Measurements from ENCODE around the gene MRPS12. TPM values are rescaled to one million over a fixed set of nuclear protein-coding genes. Genes with fewer than 3 reads are reported as not detected.
"Not testable (repeated sequence)": the region's sequence is repeated elsewhere in the genome, so short reads cannot be mapped to it uniquely, and the experiment has no call there.

Gene MRPS12
- total RNA-seq = 100 to 1,000 TPM; 114 to 124 TPM

DNA sequence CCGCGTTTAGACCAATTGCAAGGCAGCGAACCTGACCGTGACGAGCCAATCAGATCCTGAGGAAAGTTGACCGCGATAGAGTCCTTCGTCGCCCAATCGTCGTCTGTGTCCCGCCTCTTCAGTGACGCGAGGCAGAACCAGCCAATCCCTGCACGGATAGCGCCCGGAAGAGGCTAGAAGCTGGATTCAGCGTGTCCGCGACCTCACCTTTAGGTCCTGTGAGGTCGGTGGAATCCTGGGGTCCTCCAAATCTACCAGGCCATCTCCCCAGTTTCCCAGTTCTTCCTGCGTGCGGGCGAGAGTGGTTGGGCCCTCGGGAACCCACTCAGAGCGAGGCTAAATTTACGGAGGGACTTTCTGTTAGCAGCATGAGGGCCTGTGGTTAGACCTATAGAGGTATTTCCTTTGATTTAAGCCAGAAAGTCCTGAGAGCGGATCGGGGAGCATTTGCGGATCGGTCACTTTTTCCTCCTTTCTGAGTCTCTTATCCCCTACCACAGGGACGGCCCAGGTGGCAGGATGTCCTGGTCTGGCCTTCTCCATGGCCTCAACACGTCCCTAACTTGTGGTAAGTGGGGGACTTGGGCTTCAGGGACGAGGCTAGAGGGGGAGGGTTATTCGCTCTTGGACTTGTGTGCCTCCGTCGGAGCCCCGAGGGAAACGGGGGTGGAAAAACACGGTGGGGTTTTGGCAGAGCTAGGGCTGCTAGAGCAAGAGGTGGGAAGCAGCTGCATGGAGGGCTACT is at the start of gene MRPS12:
Gene MRPS12, plus strand, starts transcription at position 169 of the 745 bp plus-strand sequence. Its CDS starts 351 bp downstream, at position 520.
- Mint-ChIP-seq H3K27me3 (no peaks in the 10 kb centered on the region), H3K9me3 (peaks cover 9% of the 10 kb centered on the region), H3K36me3 (peaks cover 46% of the 10 kb centered on the region), H3K27ac (peak within 1 kb of the TSS; percentile 99), H3K4me3 (peak within 1 kb of the TSS; percentile 97), H3K4me1 (peaks cover 25% of the 10 kb centered on the region)
- peak; percentile 97 for DNase-seq

DNA sequence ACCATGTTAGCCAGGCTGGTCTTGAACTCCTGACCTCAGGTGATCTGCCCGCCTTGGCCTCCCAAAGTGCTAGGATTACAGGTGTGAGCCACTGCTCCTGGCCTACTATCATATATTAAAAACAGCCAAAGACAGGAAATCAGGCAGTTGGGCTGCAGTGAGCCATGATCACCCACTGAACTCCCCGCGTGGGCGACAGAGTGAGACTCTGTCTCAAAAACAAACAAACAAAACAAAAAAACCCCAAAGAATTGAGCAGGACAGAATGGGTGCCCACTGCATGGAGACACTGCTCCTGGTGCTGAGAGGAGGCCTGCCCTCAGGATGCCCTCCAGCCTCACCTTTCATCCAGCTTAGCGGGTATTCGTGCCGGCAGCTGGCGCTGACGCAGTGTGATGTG is 47.5 kb upstream of the MRPS12 start:
- Mint-ChIP-seq H3K36me3 (no peaks in the 10 kb centered on the region), H3K27me3 (no peaks in the 10 kb centered on the region), H3K9me3 (no peaks in the 10 kb centered on the region), H3K4me3 (no peak overlapping the region), H3K27ac (no peak overlapping the region), H3K4me1 (peaks cover 17% of the 10 kb centered on the region)
- no peak for DNase-seq

- H3K4me1 Mint-ChIP-seq, H3K36me3 Mint-ChIP-seq, DNase-seq, H3K27me3 Mint-ChIP-seq, H3K4me3 Mint-ChIP-seq, H3K9me3 Mint-ChIP-seq, H3K27ac Mint-ChIP-seq: not testable (repeated sequence)
Measured at GRCh38 chr19:38884691-38885090, 46.1 kb upstream of the MRPS12 start.

GRCh38 chr19:38888876-38889275 is 41.9 kb upstream of the MRPS12 start:
- H3K4me3 Mint-ChIP-seq = no peak overlapping the region

DNA sequence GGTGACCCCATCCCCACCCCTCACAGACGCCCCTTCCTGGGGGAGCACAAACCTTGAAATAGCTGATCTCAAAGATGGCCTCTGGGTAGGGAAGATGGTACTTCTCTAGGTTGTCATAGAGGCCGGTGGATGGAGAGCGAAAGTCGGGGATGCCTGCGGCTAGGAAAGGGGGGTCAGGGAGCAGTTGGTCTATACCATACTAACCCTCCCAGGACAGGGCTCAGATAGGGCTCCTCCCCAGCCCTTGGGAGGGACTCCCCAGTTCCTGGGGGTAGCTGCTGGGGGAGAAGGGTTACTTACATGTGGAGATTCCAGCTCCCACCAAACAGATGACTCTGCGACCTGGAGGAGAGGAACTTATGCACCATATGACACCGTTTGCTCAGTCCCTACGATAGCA is 40.9 kb upstream of the MRPS12 start:
- Mint-ChIP-seq H3K27ac (no peak overlapping the region), H3K4me3 (no peak overlapping the region), H3K9me3 (no peaks in the 10 kb centered on the region), H3K36me3 (peaks cover 2% of the 10 kb centered on the region), H3K27me3 (no peaks in the 10 kb centered on the region), H3K4me1 (peaks cover 6% of the 10 kb centered on the region)
- DNase-seq = no peak

More at GRCh38 chr19:38888876-38889275, 41.9 kb upstream of the MRPS12 start:
- H3K27ac Mint-ChIP-seq = no peak overlapping the region
- no peaks in the 10 kb centered on the region for H3K9me3 Mint-ChIP-seq
- peaks cover 6% of the 10 kb centered on the region for H3K4me1 Mint-ChIP-seq
- DNase-seq = no peak
- H3K27me3 Mint-ChIP-seq = no peaks in the 10 kb centered on the region
- H3K36me3 Mint-ChIP-seq = peaks cover 2% of the 10 kb centered on the region

DNA sequence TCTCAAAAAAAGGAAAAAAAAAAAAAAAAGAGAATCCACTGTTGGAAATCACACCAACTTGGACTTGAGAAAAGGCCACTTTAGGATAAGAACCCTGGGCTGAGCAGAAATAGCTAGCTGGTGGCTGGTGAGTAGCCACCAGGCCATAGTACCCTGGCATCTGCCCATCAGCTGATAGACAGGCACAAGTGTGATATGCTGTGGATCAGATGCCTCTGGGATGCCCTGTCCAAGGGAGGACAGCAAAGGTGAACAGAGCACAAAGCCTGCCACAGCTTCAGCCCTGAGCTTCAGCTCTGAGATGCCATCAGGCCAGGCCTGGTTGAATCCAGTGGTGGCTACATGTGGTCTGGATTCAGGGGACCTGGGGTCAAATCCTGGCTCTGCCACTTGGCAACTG is 40.1 kb upstream of the MRPS12 start:
- no peak for DNase-seq
- Mint-ChIP-seq H3K27me3 (no peaks in the 10 kb centered on the region), H3K9me3 (no peaks in the 10 kb centered on the region), H3K27ac (no peak overlapping the region), H3K4me1 (peaks cover 6% of the 10 kb centered on the region), H3K4me3 (no peak overlapping the region), H3K36me3 (peaks cover 2% of the 10 kb centered on the region)

GRCh38 chr19:38891771-38892170 is 39.0 kb upstream of the MRPS12 start:
- Mint-ChIP-seq H3K4me1 (peaks cover 6% of the 10 kb centered on the region), H3K9me3 (no peaks in the 10 kb centered on the region), H3K36me3 (peaks cover 2% of the 10 kb centered on the region), H3K4me3 (no peak overlapping the region), H3K27ac (no peak overlapping the region), H3K27me3 (no peaks in the 10 kb centered on the region)
- no peak for DNase-seq

GRCh38 chr19:38892841-38893240 is 37.9 kb upstream of the MRPS12 start:
- H3K4me1 Mint-ChIP-seq = peaks cover 4% of the 10 kb centered on the region
- H3K27ac Mint-ChIP-seq = no peak overlapping the region
- no peaks in the 10 kb centered on the region for H3K27me3 Mint-ChIP-seq
- H3K9me3 Mint-ChIP-seq = no peaks in the 10 kb centered on the region
- DNase-seq = no peak
- H3K36me3 Mint-ChIP-seq = peaks cover 2% of the 10 kb centered on the region
- H3K4me3 Mint-ChIP-seq = no peak overlapping the region

DNA sequence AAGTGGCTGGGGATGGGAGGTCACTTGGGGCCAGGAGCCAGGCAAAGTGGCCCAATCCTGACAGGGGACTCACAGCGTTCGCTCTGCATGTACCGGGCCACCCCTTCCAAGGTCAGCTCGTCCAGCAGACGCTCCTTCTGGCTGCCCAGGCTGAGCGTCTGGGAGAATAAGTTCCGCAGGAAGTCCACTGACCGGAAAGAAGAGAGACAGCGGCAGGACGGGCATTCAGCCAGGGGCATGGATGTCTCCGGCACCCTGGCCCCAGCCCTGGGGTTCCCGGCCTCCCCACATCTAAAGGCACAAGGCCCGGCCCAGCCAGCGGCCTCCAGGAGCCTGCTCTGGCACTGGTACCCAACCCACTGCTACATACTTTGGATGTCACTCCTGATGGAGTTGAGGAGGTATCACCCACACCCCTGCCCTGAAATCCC is 37.4 kb upstream of the MRPS12 start:
- Mint-ChIP-seq H3K9me3 (no peaks in the 10 kb centered on the region), H3K36me3 (peaks cover 2% of the 10 kb centered on the region), H3K4me3 (no peak overlapping the region), H3K4me1 (peaks cover 7% of the 10 kb centered on the region), H3K27me3 (no peaks in the 10 kb centered on the region), H3K27ac (no peak overlapping the region)
- no peak for DNase-seq

DNA sequence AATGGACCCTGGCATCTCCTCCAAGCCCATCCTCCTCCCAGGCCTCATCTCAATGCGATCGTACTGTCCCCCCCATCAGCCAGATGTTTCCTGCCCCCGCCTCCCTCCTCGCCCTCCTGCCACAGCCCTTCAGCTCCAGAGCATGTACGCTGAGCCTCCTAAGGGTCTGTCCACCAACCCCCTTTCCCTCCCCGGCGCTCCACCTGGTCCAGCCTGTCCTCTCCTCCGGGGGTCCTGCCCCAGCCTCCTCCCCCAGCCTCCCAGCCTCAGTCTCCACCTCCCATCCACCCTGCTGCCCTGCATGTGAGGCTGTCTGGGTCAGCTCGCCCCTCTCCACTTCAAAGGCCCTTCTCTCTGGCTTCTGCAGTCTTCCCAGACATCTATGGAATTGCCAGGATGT is 35.8 kb upstream of the MRPS12 start:
- no peak for DNase-seq
- Mint-ChIP-seq H3K4me3 (no peak overlapping the region), H3K36me3 (peaks cover 2% of the 10 kb centered on the region), H3K27me3 (no peaks in the 10 kb centered on the region), H3K4me1 (peaks cover 16% of the 10 kb centered on the region), H3K27ac (no peak overlapping the region), H3K9me3 (no peaks in the 10 kb centered on the region)

GRCh38 chr19:38898788-38899446 is 31.8 kb upstream of the MRPS12 start:
- H3K9me3 Mint-ChIP-seq = peaks cover 2% of the 10 kb centered on the region
- peaks cover 19% of the 10 kb centered on the region for H3K36me3 Mint-ChIP-seq
- H3K27ac Mint-ChIP-seq = peak overlapping the region; percentile 93
- peak overlapping the region; percentile 96 for H3K4me3 Mint-ChIP-seq
- H3K4me1 Mint-ChIP-seq = peaks cover 24% of the 10 kb centered on the region
- DNase-seq = no peak
- H3K27me3 Mint-ChIP-seq = no peaks in the 10 kb centered on the region

- Mint-ChIP-seq H3K9me3 (peaks cover 2% of the 10 kb centered on the region), H3K4me3 (peak within 1 kb of the TSS; percentile 96), H3K27ac (peak within 1 kb of the TSS; percentile 93), H3K36me3 (peaks cover 23% of the 10 kb centered on the region), H3K27me3 (no peaks in the 10 kb centered on the region), H3K4me1 (peaks cover 26% of the 10 kb centered on the region)
- DNase-seq = peak; percentile 99
Measured at GRCh38 chr19:38899447-38900201, 31.1 kb upstream of the MRPS12 start, which contains the start of the genes NFKBIB and SIRT2. Gene NFKBIB (plus strand): TSS chr19:38899969. CDS start chr19:38900033, 64 bp downstream. Gene SIRT2 (minus strand): TSS chr19:38899618. CDS start chr19:38899521, 97 bp downstream.

DNA sequence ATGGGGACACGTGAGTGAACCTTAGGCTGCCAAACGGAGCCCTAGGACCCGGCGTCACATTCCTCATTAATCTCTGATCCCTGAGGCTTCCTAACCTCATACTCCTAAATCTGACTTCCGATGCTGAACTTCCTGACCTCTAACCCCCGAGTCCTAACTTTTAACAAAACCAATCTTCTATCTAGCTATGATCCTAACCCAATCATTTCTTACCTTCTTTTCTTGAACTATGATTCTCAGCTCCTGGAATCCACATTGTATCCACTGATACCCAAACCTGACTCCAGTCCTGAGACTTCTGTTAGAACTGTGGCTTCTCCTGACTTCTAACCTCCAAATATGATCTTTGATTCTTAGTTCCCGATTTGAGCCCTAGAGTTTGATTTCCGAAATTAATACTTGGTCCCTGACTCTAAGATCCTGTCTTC is 30.5 kb upstream of the MRPS12 start:
- Mint-ChIP-seq H3K27me3 (no peaks in the 10 kb centered on the region), H3K4me1 (peaks cover 26% of the 10 kb centered on the region), H3K27ac (peak overlapping the region; percentile 93), H3K9me3 (peaks cover 2% of the 10 kb centered on the region), H3K36me3 (peaks cover 24% of the 10 kb centered on the region), H3K4me3 (peak overlapping the region; percentile 96)
- DNase-seq = no peak

- peak overlapping the region; percentile 96 for H3K4me3 Mint-ChIP-seq
- no peaks in the 10 kb centered on the region for H3K27me3 Mint-ChIP-seq
- peaks cover 2% of the 10 kb centered on the region for H3K9me3 Mint-ChIP-seq
- peak overlapping the region; percentile 93 for H3K27ac Mint-ChIP-seq
- peaks cover 26% of the 10 kb centered on the region for H3K4me1 Mint-ChIP-seq
- DNase-seq = no peak
- peaks cover 27% of the 10 kb centered on the region for H3K36me3 Mint-ChIP-seq
Measured at GRCh38 chr19:38900743-38901190, 30.0 kb upstream of the MRPS12 start.

- peaks cover 2% of the 10 kb centered on the region for H3K9me3 Mint-ChIP-seq
- H3K36me3 Mint-ChIP-seq = peaks cover 32% of the 10 kb centered on the region
- peak overlapping the region; percentile 74 for H3K4me3 Mint-ChIP-seq
- H3K4me1 Mint-ChIP-seq = peaks cover 26% of the 10 kb centered on the region
- no peak for DNase-seq
- no peak overlapping the region for H3K27ac Mint-ChIP-seq
- no peaks in the 10 kb centered on the region for H3K27me3 Mint-ChIP-seq
Measured at GRCh38 chr19:38901683-38902082, 29.1 kb upstream of the MRPS12 start.
